D341Med (cell line): ENCODE data around the gene MTAP.

Experiments used
- DNase-seq: peaks from one replicate; pipeline ENCODE4 v3.0.0; 2012; ENCODE audit warnings: low spot score

Gene MTAP

DNA sequence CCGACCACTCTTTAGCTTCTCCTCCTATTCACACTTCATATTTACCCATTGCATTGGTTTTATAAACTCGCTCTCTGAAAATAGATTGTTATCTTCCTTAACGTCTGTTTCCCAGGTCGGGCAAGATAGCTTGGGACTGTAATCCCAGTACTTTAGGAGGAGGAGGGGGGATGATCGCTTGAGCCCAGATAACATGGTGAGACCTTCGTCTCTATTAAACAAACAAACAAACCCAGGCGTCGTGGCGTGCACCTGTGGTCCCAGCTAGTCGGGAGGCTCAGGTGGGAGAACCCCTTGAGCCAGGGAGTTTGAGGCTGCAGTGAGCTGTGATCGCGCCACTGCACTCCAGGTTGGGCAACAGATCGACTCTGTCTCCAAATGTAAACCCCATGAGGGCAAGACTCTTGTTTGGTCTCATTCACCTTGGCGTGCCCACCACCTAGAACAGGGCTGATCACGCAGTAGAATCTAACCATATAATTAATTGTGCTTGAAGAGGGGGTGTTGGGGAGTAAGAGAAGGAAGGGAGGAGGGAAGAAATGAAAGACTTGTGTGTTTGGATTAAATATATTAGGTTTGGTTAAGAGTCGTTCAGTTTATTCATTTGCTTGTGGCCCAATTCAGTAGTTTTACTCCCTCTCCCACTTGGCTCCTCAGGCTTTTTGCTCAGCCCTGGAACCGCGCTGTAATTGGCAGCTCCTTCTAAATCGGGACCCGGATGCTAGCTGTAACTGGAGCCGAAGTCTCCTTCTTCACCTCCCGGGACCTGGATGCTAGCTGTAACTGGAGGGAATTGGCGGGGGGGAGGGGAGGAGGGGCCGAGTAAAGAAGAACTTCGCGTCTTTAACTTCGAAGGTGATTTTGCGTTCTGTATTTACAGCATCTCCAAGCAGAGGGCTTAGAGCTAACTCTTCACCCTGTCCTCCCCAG lies 166.8 kb downstream of the MTAP start:
- no peak for DNase-seq

- DNase-seq: no peak
Measured at GRCh38 chr9:21969951-21970799, 167.7 kb downstream of the MTAP start.

DNA sequence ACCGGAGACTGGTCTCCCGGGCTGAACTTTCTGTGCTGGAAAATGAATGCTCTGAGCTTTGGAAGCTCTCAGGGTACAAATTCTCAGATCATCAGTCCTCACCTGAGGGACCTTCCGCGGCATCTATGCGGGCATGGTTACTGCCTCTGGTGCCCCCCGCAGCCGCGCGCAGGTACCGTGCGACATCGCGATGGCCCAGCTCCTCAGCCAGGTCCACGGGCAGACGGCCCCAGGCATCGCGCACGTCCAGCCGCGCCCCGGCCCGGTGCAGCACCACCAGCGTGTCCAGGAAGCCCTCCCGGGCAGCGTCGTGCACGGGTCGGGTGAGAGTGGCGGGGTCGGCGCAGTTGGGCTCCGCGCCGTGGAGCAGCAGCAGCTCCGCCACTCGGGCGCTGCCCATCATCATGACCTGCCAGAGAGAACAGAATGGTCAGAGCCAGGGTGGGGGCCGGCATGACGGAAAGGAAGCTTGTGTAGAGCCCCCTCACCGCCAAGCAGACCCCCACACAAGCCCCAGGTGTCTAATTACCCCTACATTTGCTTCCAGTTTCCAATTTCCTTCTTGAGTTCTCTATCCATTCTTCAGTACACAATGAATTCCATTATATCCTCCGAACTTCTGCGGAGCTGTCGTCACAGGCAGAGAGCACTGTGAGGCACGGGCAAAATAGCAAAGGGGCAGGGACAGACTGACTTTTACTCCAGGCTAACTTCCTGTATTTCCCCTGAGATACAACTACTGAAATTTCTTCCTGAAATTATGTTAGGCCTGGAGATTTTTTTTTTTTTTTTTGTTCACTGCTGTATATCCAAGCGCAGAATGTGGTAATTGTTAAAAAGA lies 168.6 kb downstream of the MTAP start:
- DNase-seq: no peak

GRCh38 chr9:21972361-21972760 lies 169.9 kb downstream of the MTAP start:
- DNase-seq: no peak

- DNase-seq: no peak
Measured at GRCh38 chr9:21974343-21974721, 171.9 kb downstream of the MTAP start.

GRCh38 chr9:21974722-21975409 lies 172.4 kb downstream of the MTAP start:
- DNase-seq: peak; percentile 73

DNA sequence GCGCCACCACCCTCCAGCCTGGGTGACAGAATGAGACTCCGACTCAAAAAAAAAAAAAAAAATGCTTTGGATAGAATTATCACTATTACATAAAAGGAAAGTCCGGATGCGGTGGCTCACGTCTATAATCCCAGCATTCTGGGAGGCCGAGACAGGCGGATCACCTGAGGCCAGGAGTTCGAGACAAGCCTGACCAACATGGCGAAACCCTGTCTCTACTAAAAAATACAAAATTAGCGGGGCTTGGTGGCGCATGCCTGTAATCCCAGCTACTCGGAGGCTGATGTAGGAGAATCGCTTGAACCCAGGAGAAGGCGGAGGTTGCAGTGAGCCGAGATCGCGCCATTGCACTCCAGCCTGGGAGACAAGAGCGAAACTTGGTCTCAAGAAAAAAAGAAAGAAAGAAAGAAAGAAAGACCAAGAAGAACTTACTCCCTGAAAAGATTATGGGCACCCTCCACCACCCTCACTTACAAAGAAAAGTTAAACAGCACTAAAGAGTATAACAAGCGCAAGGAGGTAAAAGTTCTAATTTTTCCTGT lies 174.0 kb downstream of the MTAP start:
- DNase-seq: no peak

DNA sequence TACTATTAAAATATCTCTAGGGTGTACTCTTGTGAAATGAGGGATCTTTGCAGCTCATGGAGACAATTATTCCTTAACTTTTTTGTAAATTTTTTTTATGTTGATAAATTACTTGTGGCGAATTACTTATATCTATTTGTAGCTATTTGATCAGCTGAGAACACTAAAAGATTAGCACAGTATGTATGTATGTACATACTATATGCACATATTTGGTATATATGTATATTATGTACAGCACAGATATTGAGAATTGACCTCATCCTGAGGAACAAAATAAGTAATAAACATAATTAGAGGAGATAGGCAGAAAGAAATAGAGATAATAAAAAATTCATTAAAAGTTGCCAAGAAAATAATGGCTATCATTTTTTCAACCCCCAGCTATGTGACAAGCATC lies 180.0 kb downstream of the MTAP start:
- no peak for DNase-seq

DNA sequence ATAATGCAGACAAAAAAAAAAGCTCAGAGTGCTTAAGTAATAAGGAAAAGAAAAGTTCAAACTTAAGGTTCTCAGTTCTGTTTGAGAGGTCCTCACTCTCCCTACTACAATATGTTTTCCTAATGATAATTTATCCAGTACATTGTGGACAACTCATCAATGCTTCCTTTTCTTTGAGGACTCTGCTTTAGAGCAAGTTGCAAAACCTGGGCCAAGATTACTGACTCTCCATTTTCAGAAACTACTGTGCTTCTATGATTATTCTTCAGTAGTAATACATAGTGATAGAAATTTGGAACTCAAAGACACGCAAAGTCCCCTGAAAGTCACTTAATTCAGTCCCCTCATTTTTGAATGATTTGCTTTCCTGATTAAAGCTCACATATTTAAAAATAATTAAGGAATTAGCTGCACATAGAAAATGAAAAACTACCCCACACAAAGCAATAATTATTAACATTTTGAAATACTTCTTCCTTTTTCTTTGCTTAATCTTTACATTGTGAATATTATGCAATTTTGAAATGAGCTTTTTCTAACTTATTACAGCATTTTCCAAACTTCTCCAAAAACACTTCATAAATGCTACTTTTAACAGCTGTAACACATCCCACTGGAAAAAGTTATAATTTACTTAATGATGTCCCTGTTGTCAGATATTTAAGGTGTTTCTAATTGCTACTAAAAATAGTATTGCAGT lies 180.6 kb downstream of the MTAP start:
- no peak for DNase-seq

DNA sequence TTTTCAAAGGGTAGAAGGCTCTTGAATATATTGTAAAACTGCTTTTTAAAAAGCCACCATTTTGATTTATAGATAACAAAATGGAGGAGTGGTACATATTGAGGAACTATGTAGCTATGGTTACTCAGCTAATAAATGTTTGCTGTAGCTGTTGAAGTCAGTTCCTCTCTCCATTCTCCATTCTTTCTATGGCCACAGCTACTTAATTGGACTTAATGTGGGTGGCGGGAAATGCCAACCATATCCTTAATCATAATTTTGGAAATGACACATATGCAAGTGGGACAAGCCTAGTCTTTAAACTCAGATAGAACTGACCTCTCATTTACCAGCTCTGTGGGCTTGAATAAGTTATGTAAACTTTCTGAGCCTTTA lies 181.1 kb downstream of the MTAP start:
- no peak for DNase-seq

GRCh38 chr9:21984101-21984500 lies 181.7 kb downstream of the MTAP start:
- no peak for DNase-seq

DNA sequence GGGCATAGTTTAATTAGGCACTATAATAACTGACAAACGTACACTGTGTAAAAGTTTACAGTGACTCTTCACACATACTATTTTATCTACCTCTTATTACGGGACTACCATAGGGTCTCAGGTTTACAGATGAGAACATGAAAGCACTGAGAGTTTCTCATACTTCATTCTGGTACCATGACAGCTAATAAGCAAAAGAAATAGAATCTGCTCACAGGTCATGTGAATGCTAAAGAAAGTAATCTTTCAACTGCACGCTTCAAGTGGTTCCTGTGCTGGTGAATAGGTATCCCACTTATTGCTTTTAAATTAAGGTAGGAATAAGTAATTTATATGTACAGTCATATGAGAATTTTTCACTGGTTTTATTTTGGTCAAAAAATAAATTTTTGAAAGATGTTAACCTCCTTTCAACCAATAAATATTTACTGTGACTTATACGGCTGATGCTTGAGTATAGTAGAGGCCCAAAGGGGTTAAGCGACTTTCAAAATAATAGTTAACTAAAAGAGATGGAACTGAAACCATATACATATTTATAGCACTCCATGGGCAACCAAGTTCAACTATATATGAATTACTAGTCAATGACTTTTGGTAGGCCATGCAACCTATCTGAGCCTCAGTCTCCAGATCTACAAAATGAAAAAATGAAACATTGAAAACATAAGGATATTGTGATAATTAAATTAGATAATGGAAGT lies 183.7 kb downstream of the MTAP start:
- no peak for DNase-seq
